RWPE2 (cell line): ENCODE measurements around the gene KCND2.

ENCODE experiments used
- ATAC-seq: fragments of 200-7000 bp; cut with Tn5 transposase; 3 replicates; pipeline ENCODE4 v1.9.1; 2021; ENCODE audit warnings: low read depth
- DNase-seq: peaks from one replicate; pipeline ENCODE4 v3.0.0-alpha.2; 2020; ENCODE audit warnings: low spot score
- H3K27ac ChIP-seq: fragments of 450-650 bp; 2 replicates; pipeline ENCODE4 v1.5.1; 2017; ENCODE audit warnings: mild to moderate bottlenecking; ENCODE audit not compliant: poor library complexity, severe bottlenecking
- H3K27me3 ChIP-seq: fragments of 250-450 bp; sonication (Bioruptor Pico); 2 replicates; pipeline ENCODE4 v1.5.1; 2021; ENCODE audit warnings: mild to moderate bottlenecking, moderate library complexity; ENCODE audit not compliant: insufficient read depth, poor library complexity, severe bottlenecking
- H3K36me3 ChIP-seq: fragments of 250-450 bp; sonication (Bioruptor Pico); 2 replicates; pipeline ENCODE4 v1.5.1; 2020; ENCODE audit warnings: low read depth, mild to moderate bottlenecking, moderate library complexity
- H3K4me1 ChIP-seq: fragments of 250-450 bp; sonication (Bioruptor Pico); 2 replicates; pipeline ENCODE4 v1.5.1; 2021; ENCODE audit warnings: mild to moderate bottlenecking, moderate library complexity; ENCODE audit not compliant: insufficient read depth, poor library complexity, severe bottlenecking
- H3K4me3 ChIP-seq: fragments of 250-450 bp; sonication (Bioruptor Pico); 2 replicates; pipeline ENCODE4 v1.5.1; 2021; ENCODE audit warnings: mild to moderate bottlenecking, moderate library complexity; ENCODE audit not compliant: severe bottlenecking
- H3K9me3 ChIP-seq: fragments of 250-450 bp; sonication (Bioruptor Pico); 2 replicates; pipeline ENCODE4 v1.5.1; 2021; ENCODE audit warnings: mild to moderate bottlenecking, moderate library complexity; ENCODE audit not compliant: severe bottlenecking
- TF ChIP-seq, protein P1 (sequence below): fragments of 450-650 bp; IDR thresholded peaks from one replicate; pipeline ENCODE4 v1.5.1; 2017; ENCODE audit warnings: mild to moderate bottlenecking, moderate library complexity; ENCODE audit not compliant: poor library complexity, severe bottlenecking

Gene KCND2

GRCh38 chr7:120600607-120601006, 327.6 kb downstream of the KCND2 start:
- DNase-seq, result no peak
- H3K27me3 ChIP-seq, result no peaks in the 10 kb centered on the region
- TF ChIP-seq, protein P1, sequence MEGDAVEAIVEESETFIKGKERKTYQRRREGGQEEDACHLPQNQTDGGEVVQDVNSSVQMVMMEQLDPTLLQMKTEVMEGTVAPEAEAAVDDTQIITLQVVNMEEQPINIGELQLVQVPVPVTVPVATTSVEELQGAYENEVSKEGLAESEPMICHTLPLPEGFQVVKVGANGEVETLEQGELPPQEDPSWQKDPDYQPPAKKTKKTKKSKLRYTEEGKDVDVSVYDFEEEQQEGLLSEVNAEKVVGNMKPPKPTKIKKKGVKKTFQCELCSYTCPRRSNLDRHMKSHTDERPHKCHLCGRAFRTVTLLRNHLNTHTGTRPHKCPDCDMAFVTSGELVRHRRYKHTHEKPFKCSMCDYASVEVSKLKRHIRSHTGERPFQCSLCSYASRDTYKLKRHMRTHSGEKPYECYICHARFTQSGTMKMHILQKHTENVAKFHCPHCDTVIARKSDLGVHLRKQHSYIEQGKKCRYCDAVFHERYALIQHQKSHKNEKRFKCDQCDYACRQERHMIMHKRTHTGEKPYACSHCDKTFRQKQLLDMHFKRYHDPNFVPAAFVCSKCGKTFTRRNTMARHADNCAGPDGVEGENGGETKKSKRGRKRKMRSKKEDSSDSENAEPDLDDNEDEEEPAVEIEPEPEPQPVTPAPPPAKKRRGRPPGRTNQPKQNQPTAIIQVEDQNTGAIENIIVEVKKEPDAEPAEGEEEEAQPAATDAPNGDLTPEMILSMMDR, result no peak

GRCh38 chr7:120603366-120603765, 330.4 kb downstream of the KCND2 start:
- TF ChIP-seq, protein P1, result no peak
- no peak overlapping the region for H3K27ac ChIP-seq
- no peak overlapping the region for H3K4me3 ChIP-seq
- H3K9me3 ChIP-seq, result no peaks in the 10 kb centered on the region
- no peaks in the 10 kb centered on the region for H3K27me3 ChIP-seq
- DNase-seq, result no peak
- no peaks in the 10 kb centered on the region for H3K4me1 ChIP-seq
- no peaks in the 10 kb centered on the region for H3K36me3 ChIP-seq
- ATAC-seq, result no peak

More at GRCh38 chr7:120600607-120601006, 327.6 kb downstream of the KCND2 start:
- Histone ChIP-seq H3K36me3 (no peaks in the 10 kb centered on the region), H3K27ac (no peak overlapping the region), H3K4me1 (no peaks in the 10 kb centered on the region), H3K4me3 (no peak overlapping the region), H3K9me3 (no peaks in the 10 kb centered on the region)
- no peak for ATAC-seq

DNA sequence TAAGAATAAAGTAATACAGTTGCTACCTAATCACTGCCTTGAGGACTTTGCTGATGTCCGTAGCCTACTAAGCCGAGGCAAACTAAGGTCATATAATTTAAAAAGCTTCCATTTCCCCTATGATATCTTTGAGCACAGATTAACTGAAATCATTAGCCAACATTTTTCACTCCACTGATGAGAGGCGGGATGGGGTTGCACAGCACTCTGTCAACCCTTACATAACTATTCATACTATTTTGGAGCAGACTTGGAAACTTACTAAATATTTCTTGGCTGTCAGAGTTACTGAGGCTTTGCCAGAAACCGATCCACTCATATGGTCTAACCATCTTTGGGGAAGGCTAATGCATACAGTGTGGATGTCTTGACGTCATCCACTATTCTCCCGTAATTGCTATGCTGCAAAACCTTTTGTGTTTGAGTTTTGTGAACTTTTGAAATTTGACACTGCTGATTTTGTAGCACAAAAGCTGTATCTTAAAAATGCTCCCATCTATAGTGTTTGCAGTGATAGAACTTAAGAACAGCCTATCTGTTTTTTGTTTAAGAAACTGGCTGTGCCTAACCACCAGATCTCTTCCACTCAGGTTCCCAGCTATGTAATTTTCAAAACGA, 336.3 kb downstream of the KCND2 start:
- DNase-seq (no peak), ATAC-seq (no peak)
- no peaks in the 10 kb centered on the region for H3K27me3 ChIP-seq
- no peak overlapping the region for H3K4me3 ChIP-seq
- TF ChIP-seq, protein P1, result no peak
- no peaks in the 10 kb centered on the region for H3K9me3 ChIP-seq
- no peaks in the 10 kb centered on the region for H3K4me1 ChIP-seq
- H3K36me3 ChIP-seq, result no peaks in the 10 kb centered on the region
- H3K27ac ChIP-seq, result no peak overlapping the region

DNA sequence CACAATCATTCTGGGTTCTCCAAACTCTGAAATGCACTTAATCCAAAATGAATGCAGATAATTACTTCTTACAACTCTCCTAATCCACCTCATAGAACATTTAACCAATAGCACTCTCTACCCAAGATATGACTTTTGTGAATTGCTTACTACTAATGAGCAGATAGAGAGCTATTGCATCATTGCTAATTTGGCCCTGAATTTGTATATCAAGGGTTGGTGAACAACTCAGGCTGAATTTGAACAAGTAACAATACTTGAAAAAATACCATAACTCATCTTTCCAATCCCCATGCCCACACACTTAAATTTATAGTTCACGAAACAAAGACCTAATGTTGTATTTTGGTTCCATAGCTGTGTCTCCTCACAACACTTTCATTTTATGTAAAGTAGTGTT, 339.0 kb downstream of the KCND2 start:
- no peaks in the 10 kb centered on the region for H3K4me1 ChIP-seq

DNA sequence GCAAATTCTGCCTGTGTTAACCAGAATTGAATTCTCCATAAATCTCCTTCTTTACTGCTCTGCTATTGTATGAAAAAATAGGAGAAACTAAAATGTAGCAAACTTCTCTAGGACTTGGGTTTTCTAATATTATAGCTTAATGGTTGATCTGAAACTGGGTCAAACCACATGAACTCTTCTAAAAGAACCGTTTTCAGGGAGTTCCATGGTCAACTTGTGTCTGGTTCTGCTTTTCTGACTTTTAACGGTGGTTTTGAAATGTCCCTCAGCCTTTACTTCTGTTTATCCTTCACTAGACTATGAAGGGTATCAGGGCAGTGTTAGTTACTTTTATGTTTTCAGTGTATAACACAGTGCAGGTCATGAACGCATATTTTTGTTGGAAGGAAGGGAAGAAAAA, 342.7 kb downstream of the KCND2 start:
- no peaks in the 10 kb centered on the region for H3K4me1 ChIP-seq

More for the DNA sequence above, 339.0 kb downstream of the KCND2 start:
- no peak overlapping the region for H3K27ac ChIP-seq
- H3K27me3 ChIP-seq, result no peaks in the 10 kb centered on the region
- no peak for DNase-seq
- TF ChIP-seq, protein P1, result no peak
- no peaks in the 10 kb centered on the region for H3K36me3 ChIP-seq
- ATAC-seq, result no peak
- H3K9me3 ChIP-seq, result no peaks in the 10 kb centered on the region
- no peak overlapping the region for H3K4me3 ChIP-seq

More for the DNA sequence above, 342.7 kb downstream of the KCND2 start:
- Histone ChIP-seq H3K4me3 (no peak overlapping the region), H3K9me3 (no peaks in the 10 kb centered on the region), H3K36me3 (no peaks in the 10 kb centered on the region), H3K27me3 (no peaks in the 10 kb centered on the region), H3K27ac (no peak overlapping the region)
- DNase-seq, result no peak
- no peak for ATAC-seq
- TF ChIP-seq, protein P1, result no peak
